ENCODE measurements around the gene C10orf53.

The C10orf53 gene

DNA sequence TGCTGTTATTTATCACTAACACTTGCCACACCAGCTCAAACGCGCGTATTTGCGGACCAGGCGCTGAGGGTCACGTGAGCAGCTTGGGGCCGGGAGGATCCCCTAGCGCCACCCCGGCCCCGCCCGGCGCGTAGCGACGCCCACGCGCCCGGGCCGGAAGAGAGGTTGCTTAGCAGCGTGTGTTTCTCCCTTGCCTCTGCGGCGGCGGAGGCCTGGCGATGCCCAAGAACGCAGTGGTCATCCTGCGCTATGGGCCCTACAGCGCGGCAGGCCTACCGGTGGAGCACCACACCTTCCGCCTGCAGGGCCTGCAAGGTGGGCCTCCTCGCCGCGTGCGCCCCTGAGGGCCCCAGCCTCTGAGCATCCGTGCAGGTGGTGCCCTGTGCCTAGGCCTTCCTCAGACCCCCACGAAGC lies at the start of gene C10orf53:
Gene C10orf53, plus strand, starts transcription at position 172 of the 414 bp plus-strand sequence. Its CDS starts 47 bp downstream, at position 219.
- DNase-seq: peak; percentile 51

DNA sequence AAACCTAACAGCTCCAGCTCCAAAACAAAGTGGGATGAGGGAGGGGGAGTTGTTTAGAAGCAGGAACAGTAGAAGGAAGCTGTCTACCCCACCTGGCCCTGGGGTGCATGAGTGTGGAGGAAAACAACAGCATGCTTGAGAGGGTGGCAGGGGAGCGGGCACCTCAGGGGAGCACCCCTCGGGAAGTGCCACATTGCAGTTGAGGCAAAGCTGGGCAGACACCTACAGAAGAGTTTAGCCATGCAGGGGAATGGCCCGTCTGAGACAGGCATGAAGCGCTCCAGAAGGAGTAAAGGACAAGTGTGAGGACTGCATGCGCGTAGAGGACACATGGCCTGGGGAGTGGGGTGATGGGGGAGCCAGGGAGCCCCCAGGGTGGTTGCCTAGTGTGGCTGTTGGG lies 47.5 kb upstream of the C10orf53 start:
- no peak for DNase-seq

- DNase-seq: no peak
Observed at GRCh38 chr10:49632406-49633317, 46.8 kb upstream of the C10orf53 start.

DNA sequence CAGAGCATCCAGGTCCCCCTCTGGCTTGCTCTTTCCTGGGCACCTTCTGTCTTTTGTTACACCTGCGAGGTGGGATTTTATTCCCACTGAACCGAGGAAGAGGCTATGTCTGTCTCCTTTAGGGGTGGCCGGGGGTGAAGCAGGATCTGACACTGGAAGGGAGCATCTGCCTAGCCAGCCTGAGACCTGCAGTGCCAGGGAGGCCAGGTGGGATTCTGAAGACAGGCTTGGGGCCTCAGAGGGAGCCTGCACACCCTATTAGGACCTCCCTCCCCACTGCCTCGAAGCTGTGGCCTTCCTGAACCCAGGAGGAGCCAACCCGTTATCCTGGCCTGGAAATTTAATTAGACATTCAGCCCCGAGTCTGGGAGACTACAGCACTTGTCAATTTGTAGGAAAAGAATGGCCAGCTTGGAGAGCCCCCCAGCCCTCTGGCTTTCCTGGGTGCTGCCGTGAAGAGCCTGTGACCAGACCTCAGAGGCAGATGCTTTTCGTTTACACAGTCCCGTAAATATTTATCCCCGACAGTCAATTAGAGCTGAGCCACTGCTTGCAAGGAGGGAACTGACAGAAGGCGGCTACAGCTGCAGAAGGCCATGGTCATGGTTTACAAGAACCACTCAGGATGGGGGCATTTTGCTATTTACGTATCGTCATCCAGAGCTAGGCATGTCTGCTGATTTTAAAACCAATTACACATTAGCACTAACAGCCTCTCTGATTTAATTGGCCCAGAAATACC lies 46.0 kb upstream of the C10orf53 start:
- no peak for DNase-seq

GRCh38 chr10:49634069-49634660 lies 45.3 kb upstream of the C10orf53 start:
- DNase-seq: no peak

DNA sequence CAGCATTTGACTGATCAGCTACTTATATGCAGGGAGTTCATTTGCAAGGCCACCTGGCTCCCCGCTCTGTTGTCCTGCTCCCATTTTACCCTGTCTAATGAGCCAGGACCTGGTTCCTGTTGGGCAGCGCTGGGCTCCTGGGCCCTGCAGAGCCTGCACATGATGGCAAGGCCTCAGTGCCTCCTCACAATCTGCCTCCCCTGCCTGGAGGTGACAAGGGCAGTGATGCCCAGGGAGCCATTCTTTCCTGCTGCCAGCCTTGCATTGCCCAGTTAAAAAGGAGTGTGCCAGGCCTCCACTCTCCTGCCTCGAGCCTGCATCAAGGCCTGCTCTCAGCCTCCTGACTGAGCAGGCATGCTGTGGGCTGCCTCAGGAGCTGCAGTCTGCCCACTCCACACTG lies 37.1 kb upstream of the C10orf53 start:
- DNase-seq: no peak

- no peak for DNase-seq
Observed at GRCh38 chr10:49643241-49644034, 36.0 kb upstream of the C10orf53 start.

GRCh38 chr10:49644035-49644646 lies 35.3 kb upstream of the C10orf53 start:
- no peak for DNase-seq

DNA sequence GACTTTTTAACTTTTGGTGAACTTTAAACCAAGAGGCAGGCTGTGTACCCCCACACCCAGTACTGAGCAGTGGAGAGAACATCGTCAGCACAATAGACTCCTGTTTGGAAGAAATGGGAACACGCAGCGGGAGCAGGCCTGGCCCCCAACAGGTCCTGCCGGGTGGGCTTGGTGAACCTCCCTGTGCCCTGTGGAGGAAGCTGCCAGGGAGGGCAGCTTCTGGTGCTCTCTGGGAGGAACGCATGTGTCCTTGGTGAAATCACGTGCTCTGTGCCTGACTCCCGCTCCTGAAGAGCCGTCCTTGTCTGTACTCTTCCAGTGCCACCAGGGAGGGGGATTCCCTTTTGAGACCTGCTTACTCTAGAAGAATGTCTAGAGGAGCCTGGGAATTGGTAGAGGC lies 34.0 kb upstream of the C10orf53 start:
- DNase-seq: no peak

GRCh38 chr10:49645871-49646870 lies 33.3 kb upstream of the C10orf53 start:
- no peak for DNase-seq

DNA sequence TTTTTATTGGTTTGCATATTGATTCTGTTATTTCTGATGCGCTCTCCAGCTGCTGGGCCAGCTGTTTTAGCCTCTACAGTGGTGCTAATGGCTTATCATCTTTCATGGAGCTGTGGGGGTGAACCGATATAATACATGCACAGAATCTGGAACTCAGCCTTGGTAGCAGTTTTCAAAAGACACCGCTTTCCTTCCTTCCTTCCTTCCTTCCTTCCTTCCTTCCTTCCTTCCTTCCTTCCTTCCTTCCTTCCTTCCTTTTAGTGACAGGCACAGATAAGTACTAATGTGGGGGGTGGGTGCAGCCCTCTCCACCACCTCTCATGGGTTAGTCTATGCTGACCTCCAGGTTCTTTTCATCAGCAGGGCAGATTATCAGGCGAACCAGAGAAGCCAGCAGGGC lies 31.9 kb upstream of the C10orf53 start:
- no peak for DNase-seq

- no peak for DNase-seq
Observed at GRCh38 chr10:49647985-49648795, 31.3 kb upstream of the C10orf53 start.

- no peak for DNase-seq
Observed at GRCh38 chr10:49649294-49649693, 30.2 kb upstream of the C10orf53 start.

DNA sequence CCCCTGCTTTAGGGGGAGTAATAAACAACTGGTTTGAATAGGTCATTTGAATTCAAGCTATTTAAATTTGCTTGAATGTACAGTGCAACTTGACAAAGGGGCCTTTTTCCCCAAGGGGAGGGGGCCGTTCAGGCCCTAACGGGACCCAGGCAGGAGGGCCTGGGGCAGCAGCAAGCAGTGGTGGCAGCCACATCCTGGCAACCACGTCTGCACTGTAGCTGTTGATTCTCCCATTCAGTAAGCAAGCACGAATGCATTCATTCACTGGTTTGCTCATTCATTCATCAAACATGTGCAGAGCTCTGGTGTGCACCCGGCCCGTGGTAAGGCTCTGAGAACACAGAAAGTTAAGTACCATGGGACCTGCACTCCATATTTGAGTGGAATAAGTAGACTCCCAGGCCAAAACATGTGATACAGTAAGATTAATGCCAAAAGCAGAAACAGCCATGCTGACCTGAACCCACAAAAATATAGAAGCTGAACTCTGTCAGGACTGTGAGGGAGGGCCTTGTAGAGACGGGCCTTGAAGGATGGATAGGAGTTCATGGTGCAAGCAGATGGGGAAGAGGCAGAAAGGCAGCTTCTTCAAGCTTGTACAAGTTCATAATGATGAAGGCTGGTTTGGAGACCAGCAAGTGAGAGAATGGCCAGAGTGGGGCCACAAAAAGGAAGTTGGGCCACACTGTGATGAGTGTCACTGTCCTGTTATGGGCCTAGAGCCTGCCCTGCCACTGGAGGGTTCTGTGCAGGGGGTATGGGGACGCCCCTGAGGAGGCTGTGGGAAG lies 29.3 kb upstream of the C10orf53 start:
- DNase-seq: no peak

GRCh38 chr10:49650724-49651034 lies 28.8 kb upstream of the C10orf53 start:
- no peak for DNase-seq

DNA sequence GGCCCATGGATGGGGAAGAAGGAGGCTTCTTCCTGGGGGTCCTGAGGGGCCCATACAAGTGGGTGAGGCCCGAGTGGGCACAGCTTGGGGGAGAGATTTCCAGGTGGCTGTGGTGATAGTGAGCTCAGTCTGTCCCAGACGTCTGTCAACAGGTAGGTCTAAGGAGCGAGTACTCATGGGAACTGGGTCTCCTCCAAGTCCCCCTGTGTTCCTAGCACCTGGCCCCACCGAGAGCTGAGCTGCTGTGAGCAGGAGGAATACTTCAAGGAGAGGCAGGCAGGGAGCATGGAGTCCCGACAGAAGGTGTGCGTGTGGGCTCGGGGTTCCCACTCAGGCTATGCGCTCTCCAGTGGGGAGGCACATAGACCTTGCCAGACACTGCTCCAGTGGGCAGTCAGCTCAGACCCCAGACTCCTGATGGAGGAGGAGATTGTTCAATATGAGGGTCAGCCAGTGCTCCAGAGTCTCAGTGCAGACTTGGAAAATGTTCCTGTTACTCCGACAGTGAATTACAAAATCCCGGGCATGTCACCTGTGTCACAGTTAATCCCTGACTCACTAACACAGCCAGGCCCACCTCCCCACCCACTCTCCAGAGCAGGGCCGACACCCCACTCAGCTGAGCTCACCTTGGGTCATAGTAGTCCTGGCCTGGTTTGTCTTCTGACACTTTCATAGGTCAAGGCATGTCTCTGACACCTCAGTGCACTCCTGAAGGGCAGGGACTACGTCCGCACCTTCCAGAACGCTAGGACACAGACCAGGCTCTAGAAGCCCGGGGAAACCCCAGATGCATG lies 28.2 kb upstream of the C10orf53 start:
- no peak for DNase-seq

DNA sequence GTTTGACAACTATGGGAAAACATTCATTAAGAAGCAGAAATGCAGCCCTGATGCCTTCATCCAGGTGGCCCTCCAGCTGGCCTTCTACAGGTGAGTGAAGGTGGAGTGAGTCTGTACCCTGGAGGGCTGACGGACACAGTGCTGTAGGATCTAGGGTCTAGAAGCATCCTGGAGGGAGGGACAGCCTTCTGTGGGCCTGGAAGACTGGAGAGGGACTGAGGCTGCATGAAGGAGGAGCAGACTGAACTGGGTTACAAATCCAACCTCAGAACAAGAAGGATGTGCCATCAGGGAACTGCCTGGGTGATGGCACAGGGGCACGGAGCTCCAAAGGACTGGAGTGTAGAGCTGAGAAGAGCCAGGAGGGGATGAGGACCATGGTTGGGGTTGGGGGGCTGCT lies 27.5 kb upstream of the C10orf53 start:
- DNase-seq: no peak

GRCh38 chr10:49652421-49653272 lies 26.8 kb upstream of the C10orf53 start:
- no peak for DNase-seq

Measured in DMS153 (cell line).